CD4-positive, alpha-beta T cell (primary cell): ENCODE data around the gene FRZB. TPM values are rescaled to one million over a fixed set of nuclear protein-coding genes. Genes with fewer than 3 reads are reported as not detected.

Experiments used
- ATAC-seq: fragments of 200-7000 bp; cut with Tn5 transposase; one replicate; pipeline ENCODE4 v1.10.0; 2022; ENCODE audit warnings: mild to moderate bottlenecking; ENCODE audit not compliant: poor library complexity
- CTCF ChIA-PET: fragments of 350-600 bp; sonication (Branson Sonifier 250); formaldehyde crosslinking; loops from one replicate; lab custom pipeline; 2021; ENCODE audit warnings: antibody characterized with exemption, inconsistent platforms; lab: Charles Lee
- POLR2A ChIA-PET: fragments of 350-600 bp; sonication (Branson Sonifier 250); formaldehyde crosslinking; loops from one replicate; lab custom pipeline; 2021; ENCODE audit warnings: antibody characterized with exemption, inconsistent platforms; lab: Charles Lee
- DNase-seq, 14 experiments: peaks; one replicate each; pipeline ENCODE4 v3.0.0-alpha.2; 2013 to 2020; ENCODE audit warnings: mixed read lengths in 2 of 14
- H3K27ac ChIP-seq, 2 donors: one replicate each; pipeline versions ENCODE4 v1.5.1 to v1.7.0; 2013; ENCODE audit warnings: low read length in 2 of 2, low read depth in 1 of 2, mild to moderate bottlenecking in 1 of 2
- H3K27me3 ChIP-seq, 2 experiments: 1 replicate in 1 of 2; 2 replicates in 1 of 2; pipeline versions ENCODE4 v1.6.1 to v1.7.0; 2013; ENCODE audit warnings: low read length in 2 of 2, control low read depth in 1 of 2, mild to moderate bottlenecking in 1 of 2, moderate library complexity in 1 of 2; ENCODE audit not compliant: insufficient read depth in 2 of 2, control insufficient read depth in 1 of 2
- H3K36me3 ChIP-seq: one replicate; pipeline ENCODE4 v1.6.1; 2013; ENCODE audit warnings: low read length, control low read depth; ENCODE audit not compliant: insufficient read depth
- H3K4me1 ChIP-seq: one replicate; pipeline ENCODE4 v1.6.1; 2013; ENCODE audit warnings: low read length, control low read depth; ENCODE audit not compliant: insufficient read depth
- H3K4me3 ChIP-seq: one replicate; pipeline ENCODE4 v1.5.1; 2013; ENCODE audit warnings: mild to moderate bottlenecking, low read length, moderate library complexity
- H3K9me3 ChIP-seq, 2 experiments: 1 replicate in 1 of 2; 2 replicates in 1 of 2; pipeline versions ENCODE4 v1.6.1 to v1.7.0; 2013; ENCODE audit warnings: low read length in 2 of 2, mild to moderate bottlenecking in 2 of 2, control low read depth in 1 of 2, moderate library complexity in 1 of 2; ENCODE audit not compliant: control insufficient read depth in 1 of 2, insufficient read depth in 1 of 2
- H3K27ac Mint-ChIP-seq: one replicate; pipeline ENCODE4 v1.8.0; 2020; ENCODE audit warnings: mixed read lengths
- H3K27me3 Mint-ChIP-seq: one replicate; pipeline ENCODE4 v1.8.0; 2021; ENCODE audit warnings: mixed read lengths
- H3K36me3 Mint-ChIP-seq: one replicate; pipeline ENCODE4 v1.8.0; 2021; ENCODE audit warnings: low read depth, mixed read lengths
- H3K4me1 Mint-ChIP-seq: one replicate; pipeline ENCODE4 v1.8.0; 2021; ENCODE audit warnings: low read depth, mixed read lengths
- H3K4me3 Mint-ChIP-seq: one replicate; pipeline ENCODE4 v1.8.0; 2020; ENCODE audit warnings: mild to moderate bottlenecking, mixed read lengths
- H3K9me3 Mint-ChIP-seq: one replicate; pipeline ENCODE4 v1.8.0; 2020; ENCODE audit warnings: mixed read lengths
- intact Hi-C, 2 experiments: fragments of 100-400 bp; cut with DNase I in 1 of 2; cut with micrococcal nuclease in 1 of 2; formaldehyde crosslinking; loops; one replicate each; pipeline versions ENCODE4 v1.15.1 to v1.9.0; 2023 to 2025; cut with DNase I, micrococcal nuclease
- total RNA-seq, 174 experiments: library from RNA in 2 of 174; stranded (reverse) in 2 of 174; gene quantifications; one replicate each; pipeline ENCODE4 v1.2.3 and lab custom pipeline; 2021 to 2026
- TF ChIP-seq, protein P1 (sequence below): fragments of 200-600 bp; IDR thresholded peaks from one replicate; pipeline ENCODE4 v1.8.0; 2022; ENCODE audit warnings: antibody characterized with exemption, mild to moderate bottlenecking

FRZB gene
- total RNA-seq, 2 experiments from 2014 or later: not detected

- Mint-ChIP-seq H3K36me3 (no peaks in the 10 kb centered on the region), H3K9me3 (no peaks in the 10 kb centered on the region), H3K4me1 (no peaks in the 10 kb centered on the region), H3K27me3 (no peaks in the 10 kb centered on the region), H3K4me3 (no peak overlapping the region), H3K27ac (no peak overlapping the region)
- H3K36me3 ChIP-seq: no peaks in the 10 kb centered on the region
- ChIA-PET POLR2A (no interaction called here), CTCF (interaction anchor here (0.6 kb wide), 1 partner anchor 10 kb away, joined by 3 read pairs; no protein-coding TSS in a partner anchor)
- peaks cover 0 to 4% of the 10 kb centered on the region in 2 experiments for H3K9me3 ChIP-seq
- TF ChIP-seq, protein P1, sequence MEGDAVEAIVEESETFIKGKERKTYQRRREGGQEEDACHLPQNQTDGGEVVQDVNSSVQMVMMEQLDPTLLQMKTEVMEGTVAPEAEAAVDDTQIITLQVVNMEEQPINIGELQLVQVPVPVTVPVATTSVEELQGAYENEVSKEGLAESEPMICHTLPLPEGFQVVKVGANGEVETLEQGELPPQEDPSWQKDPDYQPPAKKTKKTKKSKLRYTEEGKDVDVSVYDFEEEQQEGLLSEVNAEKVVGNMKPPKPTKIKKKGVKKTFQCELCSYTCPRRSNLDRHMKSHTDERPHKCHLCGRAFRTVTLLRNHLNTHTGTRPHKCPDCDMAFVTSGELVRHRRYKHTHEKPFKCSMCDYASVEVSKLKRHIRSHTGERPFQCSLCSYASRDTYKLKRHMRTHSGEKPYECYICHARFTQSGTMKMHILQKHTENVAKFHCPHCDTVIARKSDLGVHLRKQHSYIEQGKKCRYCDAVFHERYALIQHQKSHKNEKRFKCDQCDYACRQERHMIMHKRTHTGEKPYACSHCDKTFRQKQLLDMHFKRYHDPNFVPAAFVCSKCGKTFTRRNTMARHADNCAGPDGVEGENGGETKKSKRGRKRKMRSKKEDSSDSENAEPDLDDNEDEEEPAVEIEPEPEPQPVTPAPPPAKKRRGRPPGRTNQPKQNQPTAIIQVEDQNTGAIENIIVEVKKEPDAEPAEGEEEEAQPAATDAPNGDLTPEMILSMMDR: no peak
- H3K27me3 ChIP-seq: no peaks in the 10 kb centered on the region
- H3K4me1 ChIP-seq: no peaks in the 10 kb centered on the region
- no peak overlapping the region for H3K27ac ChIP-seq
- DNase-seq (no peak), ATAC-seq (no peak)
- intact Hi-C loops: no loop called here
- H3K4me3 ChIP-seq: no peak overlapping the region
These were observed 25.2 kb upstream of the FRZB start for GRCh38 chr2:182891611-182892010.

DNA sequence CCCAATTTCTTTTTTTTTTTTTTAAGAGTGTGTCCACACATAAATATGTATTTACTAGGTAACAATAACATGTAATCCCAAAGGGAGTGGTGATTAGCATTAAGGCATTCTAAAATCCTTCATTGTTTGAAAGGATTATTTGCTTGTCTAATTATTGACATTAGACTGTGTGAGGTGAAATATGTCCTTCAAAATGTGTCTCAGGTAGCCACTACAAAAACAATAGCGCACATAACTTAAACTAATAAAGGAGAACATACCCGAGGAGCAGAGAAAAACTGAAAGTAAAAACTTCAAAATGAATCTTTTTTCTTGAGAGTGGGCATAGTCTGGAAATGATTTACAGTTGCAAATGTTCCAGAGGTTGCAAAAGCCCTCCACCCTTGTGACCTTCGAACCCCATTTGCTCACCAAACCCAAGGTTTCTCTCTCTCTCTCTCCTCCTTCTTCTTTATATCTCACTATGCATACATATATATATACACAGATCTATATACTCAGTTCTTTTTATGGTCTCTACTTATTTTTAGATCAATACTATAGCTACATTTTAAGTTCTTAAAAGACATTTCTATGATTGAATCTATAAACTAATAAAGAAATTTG is 24.4 kb upstream of the FRZB start:
- Mint-ChIP-seq H3K27me3 (no peaks in the 10 kb centered on the region), H3K4me3 (no peak overlapping the region), H3K4me1 (no peaks in the 10 kb centered on the region), H3K36me3 (no peaks in the 10 kb centered on the region), H3K27ac (no peak overlapping the region), H3K9me3 (no peaks in the 10 kb centered on the region)
- peaks cover 0 to 4% of the 10 kb centered on the region in 2 experiments for H3K9me3 ChIP-seq
- intact Hi-C loops: no loop called here
- H3K36me3 ChIP-seq: no peaks in the 10 kb centered on the region
- H3K27ac ChIP-seq: no peak overlapping the region
- ChIA-PET CTCF (no interaction called here), POLR2A (no interaction called here)
- no peaks in the 10 kb centered on the region for H3K4me1 ChIP-seq
- no peak for ATAC-seq
- DNase-seq: no peak
- no peaks in the 10 kb centered on the region for H3K27me3 ChIP-seq
- no peak overlapping the region for H3K4me3 ChIP-seq
- TF ChIP-seq, protein P1: no peak

GRCh38 chr2:182890305-182890704 is 23.9 kb upstream of the FRZB start:
- Histone ChIP-seq H3K4me1 (no peaks in the 10 kb centered on the region), H3K36me3 (no peaks in the 10 kb centered on the region), H3K27ac (no peak overlapping the region), H3K9me3 (peaks cover 0 to 4% of the 10 kb centered on the region in 2 experiments), H3K27me3 (no peaks in the 10 kb centered on the region), H3K4me3 (no peak overlapping the region)
- intact Hi-C loops: no loop called here
- no peak for DNase-seq
- ChIA-PET CTCF (no interaction called here), POLR2A (no interaction called here)
- Mint-ChIP-seq H3K36me3 (no peaks in the 10 kb centered on the region), H3K27ac (no peak overlapping the region), H3K4me1 (no peaks in the 10 kb centered on the region), H3K4me3 (no peak overlapping the region), H3K9me3 (no peaks in the 10 kb centered on the region), H3K27me3 (no peaks in the 10 kb centered on the region)
- TF ChIP-seq, protein P1: no peak
- no peak for ATAC-seq
